ENCODE data around the gene SUB1.
"Not testable (repeated sequence)": the region's sequence is repeated elsewhere in the genome, so short reads cannot be mapped to it uniquely, and the experiment has no call there.

Gene SUB1

DNA sequence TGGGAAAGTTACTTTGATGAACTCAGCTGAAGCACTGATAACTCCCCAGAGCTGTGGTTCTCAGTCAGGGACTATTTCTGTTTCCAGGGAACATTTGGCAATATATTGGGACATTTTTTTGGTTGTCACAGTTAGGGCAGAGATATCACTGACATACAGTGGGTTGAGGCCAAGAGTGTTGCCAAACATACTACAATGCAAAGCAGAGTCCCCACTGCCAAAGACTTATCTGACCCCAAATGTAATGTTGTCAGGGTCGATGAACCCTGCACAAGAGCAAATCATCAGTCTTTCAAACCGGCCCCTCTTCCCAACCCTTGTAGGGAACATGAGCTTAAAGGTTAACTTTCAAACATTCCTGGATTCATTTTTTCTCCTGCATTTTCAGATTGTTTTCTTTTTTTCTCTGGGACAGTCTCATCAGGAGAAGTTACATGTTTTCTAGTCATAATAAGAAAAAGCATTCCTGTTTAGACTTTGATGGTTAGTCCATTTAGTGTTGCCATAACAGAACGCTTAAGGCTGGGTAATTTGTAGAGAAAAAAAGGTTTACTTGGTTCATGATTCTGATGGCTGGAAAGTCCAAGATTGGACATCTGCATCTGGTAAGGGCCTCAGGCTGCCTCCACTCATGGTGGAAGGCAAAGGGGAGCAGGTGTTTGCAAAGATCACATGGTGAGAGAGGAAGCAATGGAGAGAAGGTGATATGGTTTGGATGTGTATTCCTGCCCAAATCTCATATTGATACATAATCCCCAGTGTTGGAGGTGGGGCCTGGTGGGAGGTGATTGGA is 18.8 kb upstream of the SUB1 start:
- DNase-seq = no peak

DNA sequence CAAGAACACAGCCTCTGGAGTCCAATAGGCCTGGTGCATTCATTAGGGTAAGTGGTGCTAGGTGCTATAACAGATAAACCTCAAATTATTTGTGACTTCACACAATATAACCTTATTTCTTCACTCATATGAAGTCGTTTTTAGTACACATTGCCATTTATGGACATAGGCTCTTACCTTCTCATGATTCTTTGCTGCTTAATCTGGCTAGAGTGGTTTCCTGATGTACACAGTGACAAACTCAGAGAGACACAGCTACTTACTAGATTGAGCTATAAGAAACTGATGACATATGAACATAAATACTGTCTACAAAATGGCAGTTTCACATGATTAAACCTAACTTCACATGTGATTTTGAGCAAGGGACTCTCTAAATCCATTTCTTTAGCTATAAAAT is 14.2 kb upstream of the SUB1 start:
- no peak for DNase-seq

DNA sequence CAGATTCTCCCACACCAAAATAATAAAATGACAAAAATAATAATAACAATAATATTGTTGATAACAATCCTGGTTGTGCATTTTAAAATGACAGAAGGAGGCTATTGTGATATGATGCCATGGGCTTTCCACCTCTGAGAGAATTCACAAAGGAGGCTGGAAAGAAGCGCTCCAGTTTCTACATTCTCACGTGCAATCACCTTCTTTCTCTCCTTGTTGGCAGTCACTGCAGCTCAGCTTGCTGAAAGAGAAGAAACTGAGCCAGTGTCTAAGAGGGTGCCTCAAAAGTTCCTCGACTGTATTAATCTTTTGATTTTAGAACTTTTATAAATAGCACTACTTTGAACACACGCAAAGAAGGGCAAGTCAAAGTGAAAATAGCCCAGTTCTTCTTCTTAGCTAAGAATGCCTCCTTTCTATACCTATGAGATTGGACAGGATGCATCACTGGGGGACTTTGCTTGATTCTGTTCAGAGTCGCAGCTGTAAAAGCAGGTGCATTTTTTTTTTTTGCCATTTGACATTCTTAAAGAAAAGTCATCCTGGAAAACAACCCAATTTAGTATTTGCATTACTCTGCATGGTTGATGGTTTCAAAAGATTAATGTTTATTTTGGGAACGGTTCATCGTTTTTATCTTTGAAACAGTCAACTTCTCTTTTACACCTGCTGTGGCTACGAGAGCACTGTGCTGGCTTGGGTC is 12.4 kb upstream of the SUB1 start:
- DNase-seq = no peak

DNA sequence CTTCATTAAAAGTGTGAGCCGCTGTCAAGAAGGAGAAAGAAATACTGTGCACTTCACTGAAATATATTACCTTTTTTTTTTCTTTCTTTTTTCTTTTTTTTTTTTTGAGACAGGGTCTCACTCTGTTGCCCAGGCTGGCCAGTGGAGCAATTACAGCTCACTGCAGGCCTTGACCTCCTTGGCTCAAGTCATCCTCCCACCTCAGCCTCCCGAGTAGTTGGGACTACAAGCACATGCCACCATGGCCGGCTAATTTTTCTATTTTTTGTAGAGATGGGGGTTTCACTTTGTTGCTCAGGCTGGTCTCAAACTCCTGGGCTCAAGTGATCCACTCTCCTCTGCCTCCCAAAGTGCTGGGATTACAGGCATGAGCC is 11.9 kb upstream of the SUB1 start:
- not testable (repeated sequence) for DNase-seq

DNA sequence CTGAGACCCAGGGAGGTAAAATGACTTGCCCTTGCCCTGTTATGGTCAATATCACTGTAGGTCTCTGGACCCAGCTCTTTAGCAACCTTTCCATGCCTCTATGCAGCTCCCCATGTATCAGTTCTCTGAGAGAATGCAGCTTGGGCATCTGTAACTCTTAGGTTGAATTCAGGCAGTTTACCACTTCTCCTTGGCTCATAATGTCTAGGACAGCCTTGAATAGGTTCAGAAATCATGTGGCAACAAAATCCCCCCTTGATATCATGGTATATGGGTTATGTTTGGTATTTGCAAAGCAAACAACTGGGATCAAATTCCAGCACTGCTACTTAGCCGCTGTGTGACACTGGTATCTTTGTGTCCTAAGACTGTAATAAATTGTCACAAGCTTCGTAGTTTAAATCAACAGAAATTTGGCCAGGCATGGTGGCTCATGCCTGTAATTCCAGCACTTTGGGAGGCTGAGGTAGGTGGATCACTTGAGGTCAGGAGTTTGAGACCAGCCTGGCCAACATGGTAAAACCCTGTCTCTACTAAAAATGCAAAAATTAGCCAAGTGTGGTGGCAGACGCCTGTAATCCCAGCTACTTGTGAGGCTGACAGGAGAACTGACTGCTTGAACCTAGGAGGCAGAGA is 10.7 kb upstream of the SUB1 start:
- no peak for DNase-seq

DNA sequence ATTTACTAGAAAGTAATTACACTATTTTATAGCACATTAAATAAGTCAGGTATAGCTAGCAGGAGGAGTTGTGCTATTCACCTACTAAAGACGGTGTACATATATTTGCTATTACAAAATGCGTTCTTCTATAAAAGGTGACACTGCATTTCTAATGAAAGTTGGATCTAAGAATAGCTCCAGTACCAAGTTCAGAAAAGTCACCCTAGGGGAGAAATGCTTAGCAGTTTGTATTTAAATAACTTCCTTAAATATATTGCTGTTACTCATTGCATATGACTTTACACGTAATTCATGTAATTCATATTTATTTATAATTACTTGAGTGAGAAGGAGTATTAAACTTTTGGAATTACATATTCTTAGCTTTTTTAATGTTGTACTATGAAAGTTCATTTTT is 7.0 kb upstream of the SUB1 start:
- DNase-seq = no peak

DNA sequence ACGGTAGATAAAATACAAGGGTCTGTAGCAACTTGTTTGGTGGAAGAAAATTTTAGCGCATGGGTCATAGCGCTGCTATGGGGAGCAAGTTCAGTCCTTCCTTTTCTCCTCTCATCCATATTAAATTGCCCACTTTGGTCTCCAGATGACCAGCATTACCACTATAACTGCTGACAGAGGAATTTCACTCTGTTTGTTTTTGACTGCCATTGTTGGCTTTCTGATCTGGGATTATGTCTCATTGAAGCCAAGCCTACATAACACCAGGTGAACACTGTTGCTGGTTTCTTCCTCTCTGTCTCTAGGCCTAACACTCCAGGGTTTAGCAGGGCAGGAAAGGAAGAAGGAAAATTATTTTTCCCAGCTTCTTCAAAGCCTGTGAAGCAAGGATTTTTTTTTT is 6.6 kb upstream of the SUB1 start:
- no peak for DNase-seq

DNA sequence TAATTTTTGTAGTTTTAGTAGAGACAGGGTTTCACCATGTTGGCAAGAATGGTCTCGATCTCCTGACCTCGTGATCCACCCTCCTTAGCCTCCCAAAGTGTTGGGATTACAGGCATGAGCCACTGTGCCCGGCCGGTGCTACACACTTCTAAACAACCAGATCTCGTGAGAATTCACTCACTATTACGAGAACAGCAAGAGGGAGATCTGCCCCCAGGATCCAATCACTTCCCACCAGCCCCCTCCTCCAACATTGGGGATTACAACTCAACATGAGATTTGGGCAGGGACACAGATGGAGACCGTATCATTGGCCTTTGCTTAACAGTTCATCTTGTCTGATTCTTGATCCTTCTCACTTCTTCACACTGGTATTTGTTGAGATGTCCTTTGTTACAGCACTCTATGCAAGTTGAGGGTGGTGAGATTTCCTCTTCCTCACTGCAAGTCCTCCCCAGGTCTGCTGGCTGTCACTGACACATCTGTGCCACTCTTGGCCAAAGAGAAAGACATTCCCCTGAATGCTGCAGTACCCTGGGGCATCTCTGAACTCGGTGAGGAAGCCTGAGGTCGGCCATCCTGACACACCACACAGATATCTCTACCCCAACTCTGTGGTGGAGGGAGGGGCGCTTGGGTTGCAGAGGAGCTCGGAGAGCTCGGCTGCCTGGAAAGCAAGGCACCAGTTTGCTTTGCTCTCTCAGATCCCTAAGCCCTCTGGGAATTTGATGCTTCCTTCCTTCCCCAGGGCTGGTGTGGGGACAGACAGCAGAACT is 4.2 kb upstream of the SUB1 start:
- DNase-seq = no peak

DNA sequence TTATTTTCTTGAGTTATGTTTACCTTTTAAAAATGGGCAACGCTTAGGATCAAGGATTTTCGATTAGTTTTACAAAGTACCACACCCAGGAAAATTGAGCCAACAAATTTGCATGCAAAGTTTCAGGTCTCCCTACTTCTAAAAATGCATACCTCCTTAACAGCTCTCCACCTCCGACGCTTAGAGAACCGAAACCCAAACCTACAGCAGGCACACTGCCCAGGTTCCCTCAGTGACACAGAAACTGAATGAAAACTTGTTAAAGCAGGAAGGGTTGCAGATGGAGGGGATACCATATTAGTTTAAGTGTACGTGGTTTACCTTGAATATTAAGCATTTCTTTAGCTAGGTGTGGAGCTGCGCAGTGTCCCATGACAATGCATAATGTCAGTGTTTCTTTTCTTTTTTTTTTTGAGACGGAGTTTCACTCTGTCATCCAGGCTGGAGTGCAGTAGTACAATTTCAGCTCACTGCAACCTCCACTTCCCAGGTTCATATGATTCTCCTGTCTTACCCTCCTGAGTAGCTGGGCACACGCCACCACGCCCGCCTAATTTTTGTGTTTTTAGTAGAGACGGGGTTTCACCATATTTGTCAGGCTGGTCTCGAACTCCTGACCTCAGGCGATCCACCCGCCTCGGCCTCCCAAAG is 1.6 kb upstream of the SUB1 start:
- peak; percentile 32 for DNase-seq

DNA sequence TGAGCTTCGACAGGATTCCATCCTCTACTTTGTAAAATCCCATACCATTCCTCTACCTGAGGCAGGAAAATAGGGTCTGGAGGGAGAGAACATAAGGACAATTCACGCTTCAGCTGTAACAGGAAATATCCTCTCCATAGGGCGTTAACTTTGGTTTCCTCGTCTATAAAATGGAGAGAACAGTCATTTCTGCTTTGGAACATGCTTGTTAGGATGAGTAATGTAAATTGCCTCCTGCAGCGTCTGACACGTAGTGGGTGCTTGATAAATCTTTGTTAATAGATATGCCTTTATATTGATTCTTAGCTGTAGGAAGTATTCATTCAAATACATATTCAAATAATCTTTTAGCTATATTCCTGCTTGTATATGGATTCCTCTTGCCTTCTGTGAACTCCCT is 711 bp upstream of the SUB1 start:
- DNase-seq = no peak

DNA sequence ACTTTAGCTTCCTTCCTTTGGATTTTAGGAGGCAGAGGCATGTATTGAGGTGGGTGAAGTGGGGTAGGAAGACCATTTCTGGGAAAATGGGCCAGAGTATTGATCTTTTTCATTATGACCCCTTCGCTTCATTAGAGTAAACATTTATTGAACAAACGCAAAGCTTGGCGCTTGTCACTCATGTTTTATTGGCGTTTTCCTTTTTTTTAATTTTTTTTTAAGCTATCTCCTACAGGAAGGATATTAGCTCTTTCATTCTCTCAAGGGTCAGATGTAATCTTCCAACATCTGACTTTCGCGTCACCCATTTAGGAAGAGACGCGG is 273 bp upstream of the SUB1 start:
- no peak for DNase-seq

DNA sequence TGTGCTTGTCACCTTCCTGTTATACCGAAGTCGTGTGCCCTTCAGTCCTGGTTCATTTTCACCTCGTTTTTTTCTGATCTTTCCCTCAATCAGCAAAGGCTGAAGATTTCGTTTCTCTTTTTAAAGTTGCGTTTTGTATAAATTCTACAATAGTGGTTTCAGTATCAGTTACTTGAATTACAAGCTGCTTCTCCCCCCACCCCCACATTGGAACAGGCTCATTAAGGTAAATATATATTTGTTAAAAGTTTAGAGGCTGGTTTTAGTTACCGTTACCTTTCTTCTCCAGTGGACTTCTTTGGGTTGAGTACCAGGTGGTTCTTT is 881 bp downstream of the SUB1 start:
- DNase-seq = no peak

DNA sequence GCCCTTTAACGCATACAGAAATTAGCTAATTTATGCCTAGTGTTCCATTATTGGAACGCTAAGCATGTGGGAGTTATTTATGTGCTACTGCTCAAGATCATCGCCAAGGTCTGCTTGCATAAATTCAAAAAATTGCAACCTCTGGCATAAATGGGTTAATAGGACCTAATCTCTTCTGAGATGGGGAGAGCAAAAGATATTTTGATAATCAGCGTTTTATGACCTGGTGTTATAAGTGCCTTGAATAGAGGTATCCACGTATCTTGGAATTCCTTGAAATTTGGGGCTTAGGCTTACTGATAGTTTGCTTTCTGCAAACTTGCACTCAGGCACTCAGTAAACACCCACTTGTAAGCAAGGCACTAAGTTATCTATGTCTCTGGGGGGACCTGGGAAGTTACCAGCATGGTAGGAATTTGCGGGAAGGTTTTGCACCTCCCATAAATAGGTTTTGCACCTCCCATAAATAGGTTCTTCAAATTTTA is 1.8 kb downstream of the SUB1 start:
- no peak for DNase-seq

DNA sequence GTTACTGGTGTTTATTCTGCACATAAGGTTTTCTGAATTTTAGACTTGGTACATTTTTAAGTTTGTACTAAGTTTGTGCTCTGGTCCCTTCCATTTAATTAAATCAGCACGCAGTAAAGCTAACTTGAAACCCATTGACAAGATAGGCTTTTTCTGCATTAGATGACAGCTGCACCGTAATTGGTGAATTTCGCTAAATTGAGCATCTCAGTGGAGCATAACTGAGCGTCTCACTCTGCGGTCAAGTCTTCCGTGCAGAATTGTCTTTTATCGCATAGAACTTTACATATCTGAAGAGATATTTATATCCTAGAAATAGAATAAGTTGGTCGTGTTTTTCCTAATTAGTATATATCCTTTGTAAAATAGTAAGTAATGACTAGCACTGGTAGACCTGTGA is 4.1 kb downstream of the SUB1 start:
- DNase-seq = no peak

DNA sequence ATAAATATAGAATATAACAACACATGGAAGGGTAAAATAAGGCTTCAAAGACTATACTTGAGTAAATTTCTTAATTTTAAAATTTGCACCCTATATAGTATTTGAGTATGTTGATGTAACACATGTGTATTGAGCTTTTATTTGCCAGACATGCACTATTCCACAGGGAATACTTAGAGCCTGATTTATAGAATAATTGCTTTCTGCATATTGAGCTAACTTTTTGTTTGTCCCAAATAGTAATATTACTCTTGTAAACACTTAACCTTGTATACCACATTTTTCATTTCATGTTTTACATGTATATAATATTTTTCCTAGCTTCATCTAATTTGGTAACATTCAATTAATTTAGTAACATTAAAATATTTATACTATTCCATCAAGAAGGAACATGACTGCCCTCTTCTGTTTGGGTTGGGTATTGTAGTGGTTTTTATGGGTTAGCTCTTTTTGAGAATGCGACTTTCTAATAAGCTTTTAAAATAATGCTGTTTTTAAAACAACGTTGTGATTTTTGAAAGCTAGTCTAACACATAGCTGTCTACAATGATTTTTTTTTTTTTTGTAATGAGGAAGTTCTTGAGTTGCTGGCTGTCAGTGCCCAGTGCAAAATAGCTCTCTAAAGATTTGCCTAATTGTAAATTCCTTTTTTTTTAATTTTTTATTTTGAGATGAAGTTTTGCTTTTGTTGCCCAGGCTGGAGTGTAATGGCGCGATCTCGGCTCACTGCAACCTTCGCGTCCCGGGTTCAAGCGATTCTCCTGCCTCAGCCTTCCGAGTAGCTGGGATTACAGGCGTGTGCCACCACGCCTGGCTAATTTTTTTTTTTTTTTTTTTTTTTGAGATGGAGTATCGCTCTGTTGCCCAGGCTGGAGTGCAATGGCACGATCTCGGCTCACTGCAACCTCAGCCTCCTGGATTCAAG is 4.8 kb downstream of the SUB1 start:
- DNase-seq = no peak

DNA sequence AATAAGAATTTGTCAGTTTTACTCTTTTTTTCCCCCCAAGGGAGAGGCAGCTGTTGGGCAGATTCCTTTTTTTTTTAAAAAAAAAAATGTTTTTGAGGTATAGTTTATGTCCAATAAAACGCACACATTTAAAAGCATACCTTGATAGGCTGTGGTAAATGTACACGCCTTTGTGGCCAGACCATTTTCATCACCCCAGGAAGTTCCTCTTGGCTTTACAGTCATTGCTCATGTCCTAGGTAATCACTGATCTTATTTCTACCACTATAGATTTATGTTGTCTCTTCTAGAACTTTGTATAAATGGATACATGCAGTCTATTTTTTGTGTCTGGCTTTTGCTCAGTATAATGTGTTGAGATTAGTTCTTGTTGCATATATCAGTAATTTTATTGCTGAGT is 9.8 kb downstream of the SUB1 start:
- DNase-seq = no peak

DNA sequence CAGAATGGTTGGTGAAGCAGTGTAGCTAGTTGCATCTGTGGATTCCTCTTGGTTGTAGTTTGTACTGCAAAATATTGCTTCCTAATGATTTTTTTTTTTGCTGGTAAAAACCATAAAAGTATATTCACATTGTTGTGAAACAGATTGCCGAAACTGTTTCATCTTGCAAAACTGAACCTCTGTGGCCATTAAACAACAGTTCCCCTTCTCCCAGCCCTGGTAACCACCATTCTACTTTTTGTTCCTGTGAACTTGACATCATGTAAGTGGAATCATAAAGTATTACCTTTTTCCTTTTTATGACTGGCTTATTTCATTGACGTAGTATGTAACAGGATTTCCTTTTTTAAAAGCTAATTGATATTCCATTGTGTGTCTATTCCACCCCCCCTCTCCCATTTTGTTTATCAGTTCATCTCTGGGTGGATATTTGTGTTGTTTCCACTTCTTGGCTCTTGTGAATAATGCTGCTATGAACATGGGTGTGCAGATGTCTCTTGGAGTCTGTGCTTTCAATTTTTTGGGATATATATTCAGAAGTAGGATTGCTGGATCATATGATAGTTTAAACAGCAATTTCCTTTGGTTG is 11.8 kb downstream of the SUB1 start:
- no peak for DNase-seq

DNA sequence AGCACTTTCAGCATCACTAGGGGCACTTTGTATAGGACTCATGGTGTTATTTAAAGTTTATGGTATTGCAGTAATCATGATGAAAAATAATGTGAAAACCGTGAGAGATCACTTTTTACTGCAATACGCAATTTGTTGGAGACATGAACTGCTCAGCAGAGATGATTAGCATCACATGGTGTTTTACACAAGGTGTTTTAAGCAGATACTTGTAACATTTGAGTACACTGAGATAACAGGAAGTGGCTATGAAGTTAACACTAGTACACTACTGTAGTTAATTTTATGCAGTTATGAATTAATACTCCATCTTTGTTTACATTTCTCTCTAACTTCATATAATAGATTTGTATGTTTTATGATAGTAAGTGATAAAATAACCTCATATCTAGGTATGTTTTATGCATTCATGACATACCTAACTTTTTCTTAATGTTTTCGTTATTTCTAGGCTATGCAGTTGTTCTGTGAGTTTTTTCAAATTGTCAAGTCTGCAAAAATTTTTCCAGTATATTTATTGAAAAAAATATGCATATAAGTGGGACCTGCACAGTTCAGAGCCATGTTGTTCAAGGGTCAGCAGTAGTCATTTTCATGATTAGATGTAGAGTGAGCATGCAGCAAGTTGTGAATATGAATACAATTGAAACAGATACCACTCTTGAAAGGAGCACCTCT is 13.0 kb downstream of the SUB1 start:
- no peak for DNase-seq

DNA sequence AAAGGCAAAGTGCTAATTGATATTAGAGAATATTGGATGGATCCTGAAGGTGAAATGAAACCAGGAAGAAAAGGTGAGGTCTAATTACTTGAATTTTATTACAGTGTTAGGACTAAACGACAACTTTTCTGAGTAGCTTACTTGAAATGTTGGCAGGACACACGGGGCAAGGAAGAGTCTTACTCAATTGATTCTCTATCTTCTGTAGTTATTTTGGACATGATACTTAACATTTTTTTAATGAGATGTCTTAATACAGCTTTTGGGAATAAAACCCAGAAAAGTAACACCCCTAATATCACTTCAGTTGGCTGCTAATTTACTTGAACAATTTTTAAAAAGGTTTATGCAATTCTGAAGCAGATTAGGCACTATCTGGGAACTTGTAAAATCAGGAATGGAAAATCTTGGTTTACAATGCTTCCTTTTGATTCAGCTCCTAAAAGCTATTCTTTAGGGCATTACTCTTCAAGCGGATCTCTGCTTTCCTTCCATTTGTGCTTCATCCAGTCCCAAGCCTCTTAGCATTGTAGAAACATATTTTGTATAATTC is 13.7 kb downstream of the SUB1 start:
- DNase-seq = no peak

DNA sequence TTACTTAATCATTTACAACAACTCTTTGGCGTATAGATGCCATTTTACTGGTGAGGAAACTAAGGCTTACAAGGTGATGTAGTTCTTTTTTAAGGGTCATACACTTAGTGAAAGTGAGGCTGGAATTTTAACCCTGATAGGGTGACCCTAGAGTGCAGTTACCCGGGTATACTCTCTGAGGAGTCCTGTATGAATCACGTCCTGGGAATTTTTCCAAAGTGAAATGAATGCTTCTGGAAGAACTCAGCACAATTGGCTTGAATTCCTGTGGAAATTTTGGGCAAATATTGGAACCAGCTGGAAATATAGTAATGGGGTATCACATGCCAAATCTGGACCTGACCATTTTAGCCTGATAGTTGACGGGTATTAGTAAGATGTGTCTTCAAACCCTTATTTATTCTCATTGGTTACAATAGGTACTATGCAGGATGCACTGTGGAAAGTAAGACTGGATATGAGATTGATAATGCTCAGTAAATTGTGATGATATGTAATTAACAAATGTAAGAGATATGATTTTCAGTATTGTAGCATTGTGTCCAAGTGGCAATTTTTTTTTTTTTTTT is 14.8 kb downstream of the SUB1 start:
- no peak for DNase-seq

Data from activated CD4-positive, alpha-beta T cell treated with anti-CD3 and anti-CD28 coated beads for 48 hours (primary cell).